Type B pancreatic cell (in vitro differentiated cells): ENCODE measurements around the gene TTBK1. TPM values are rescaled to one million over a fixed set of nuclear protein-coding genes. Genes with fewer than 3 reads are reported as not detected.

Source experiments
- DNase-seq: peaks from one replicate; pipeline ENCODE4 v3.0.0; 2021; ENCODE audit warnings: mixed read lengths; ENCODE audit not compliant: unreplicated experiment; ENCODE audit errors: extremely low spot score
- H3K27ac Mint-ChIP-seq: 2 replicates; pipeline ENCODE4 v1.8.0; 2021; ENCODE audit warnings: mild to moderate bottlenecking, mixed read lengths
- H3K27me3 Mint-ChIP-seq: 2 replicates; pipeline ENCODE4 v1.8.0; 2021; ENCODE audit warnings: mixed read lengths
- H3K36me3 Mint-ChIP-seq: 2 replicates; pipeline ENCODE4 v1.8.0; 2021; ENCODE audit warnings: mixed read lengths
- H3K4me1 Mint-ChIP-seq: one replicate; pipeline ENCODE4 v1.8.0; 2021; ENCODE audit warnings: mixed read lengths; ENCODE audit not compliant: unreplicated experiment
- H3K4me3 Mint-ChIP-seq: 2 replicates; pipeline ENCODE4 v1.8.0; 2021; ENCODE audit warnings: mild to moderate bottlenecking, mixed read lengths
- H3K9me3 Mint-ChIP-seq: 2 replicates; pipeline ENCODE4 v1.8.0; 2021; ENCODE audit warnings: mixed read lengths
- total RNA-seq: library from RNA; stranded (reverse); gene quantifications from 2 replicates; pipeline ENCODE4 v1.2.1, GENCODE V29; 2021; ENCODE audit warnings: low replicate concordance
- TF ChIP-seq, protein P1 (sequence below): fragments of 200-600 bp; sonication (generic); conservative IDR thresholded peaks from 2 replicates; pipeline ENCODE4 v1.5.0; 2021; ENCODE audit warnings: antibody characterized with exemption, mild to moderate bottlenecking

TTBK1 gene
- total RNA-seq, 1 donor from 2014 or later, result 1.7 TPM

DNA sequence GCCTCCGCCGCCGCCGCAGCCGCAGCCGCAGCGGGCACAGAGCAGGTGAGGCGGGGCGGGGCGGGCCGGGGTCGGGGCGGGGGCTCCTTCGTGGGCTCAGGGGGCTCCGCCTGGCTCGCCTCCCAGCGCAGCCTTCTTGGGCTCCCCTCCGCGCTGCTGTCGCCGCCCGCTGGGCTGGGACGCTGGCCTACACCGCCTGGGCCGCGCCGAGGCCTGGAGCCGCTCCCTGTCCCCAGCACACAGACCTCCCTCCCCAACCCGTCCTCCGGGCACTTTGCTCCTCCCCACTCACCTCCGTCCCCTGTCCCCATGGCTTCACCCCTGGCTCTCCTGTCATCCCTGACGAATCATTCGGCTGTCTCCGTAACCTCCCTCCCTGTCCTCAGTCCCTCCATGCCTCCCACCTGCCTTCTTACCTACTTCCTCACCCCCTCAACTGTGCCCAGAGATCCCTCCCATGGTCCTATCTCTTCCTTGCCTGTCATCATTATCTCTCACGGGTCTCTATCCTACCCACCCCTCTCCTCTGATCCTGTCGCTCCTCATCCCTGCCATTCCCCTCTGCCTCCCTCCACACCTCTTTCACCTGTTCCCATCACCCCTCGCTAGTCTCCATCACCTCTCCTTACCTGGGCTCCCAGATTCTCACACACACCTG is 512 bp downstream of the TTBK1 start:
- TF ChIP-seq, protein P1, sequence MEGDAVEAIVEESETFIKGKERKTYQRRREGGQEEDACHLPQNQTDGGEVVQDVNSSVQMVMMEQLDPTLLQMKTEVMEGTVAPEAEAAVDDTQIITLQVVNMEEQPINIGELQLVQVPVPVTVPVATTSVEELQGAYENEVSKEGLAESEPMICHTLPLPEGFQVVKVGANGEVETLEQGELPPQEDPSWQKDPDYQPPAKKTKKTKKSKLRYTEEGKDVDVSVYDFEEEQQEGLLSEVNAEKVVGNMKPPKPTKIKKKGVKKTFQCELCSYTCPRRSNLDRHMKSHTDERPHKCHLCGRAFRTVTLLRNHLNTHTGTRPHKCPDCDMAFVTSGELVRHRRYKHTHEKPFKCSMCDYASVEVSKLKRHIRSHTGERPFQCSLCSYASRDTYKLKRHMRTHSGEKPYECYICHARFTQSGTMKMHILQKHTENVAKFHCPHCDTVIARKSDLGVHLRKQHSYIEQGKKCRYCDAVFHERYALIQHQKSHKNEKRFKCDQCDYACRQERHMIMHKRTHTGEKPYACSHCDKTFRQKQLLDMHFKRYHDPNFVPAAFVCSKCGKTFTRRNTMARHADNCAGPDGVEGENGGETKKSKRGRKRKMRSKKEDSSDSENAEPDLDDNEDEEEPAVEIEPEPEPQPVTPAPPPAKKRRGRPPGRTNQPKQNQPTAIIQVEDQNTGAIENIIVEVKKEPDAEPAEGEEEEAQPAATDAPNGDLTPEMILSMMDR, result no peak
- H3K27me3 Mint-ChIP-seq, result peaks cover under 1% of the 10 kb centered on the region
- H3K4me3 Mint-ChIP-seq, result no peak overlapping the region
- no peak for DNase-seq
- H3K36me3 Mint-ChIP-seq, result no peaks in the 10 kb centered on the region
- peaks cover 11% of the 10 kb centered on the region for H3K4me1 Mint-ChIP-seq
- H3K9me3 Mint-ChIP-seq, result no peaks in the 10 kb centered on the region
- H3K27ac Mint-ChIP-seq, result no peak overlapping the region

GRCh38 chr6:43246301-43247113 is 3.2 kb downstream of the TTBK1 start:
- Mint-ChIP-seq H3K9me3 (no peaks in the 10 kb centered on the region), H3K27ac (peak overlapping the region; percentile 16), H3K36me3 (no peaks in the 10 kb centered on the region), H3K4me3 (no peak overlapping the region), H3K4me1 (peaks cover 21% of the 10 kb centered on the region), H3K27me3 (peaks cover 14% of the 10 kb centered on the region)
- TF ChIP-seq, protein P1, result no peak
- no peak for DNase-seq

GRCh38 chr6:43247114-43247999 is 4.1 kb downstream of the TTBK1 start:
- no peak overlapping the region for H3K4me3 Mint-ChIP-seq
- H3K27ac Mint-ChIP-seq, result peak overlapping the region; percentile 16
- TF ChIP-seq, protein P1, result no peak
- no peaks in the 10 kb centered on the region for H3K36me3 Mint-ChIP-seq
- no peaks in the 10 kb centered on the region for H3K9me3 Mint-ChIP-seq
- peaks cover 26% of the 10 kb centered on the region for H3K4me1 Mint-ChIP-seq
- DNase-seq, result peak; percentile 83
- peaks cover 20% of the 10 kb centered on the region for H3K27me3 Mint-ChIP-seq

GRCh38 chr6:43248101-43248500 is 4.8 kb downstream of the TTBK1 start:
- H3K27ac Mint-ChIP-seq, result no peak overlapping the region
- TF ChIP-seq, protein P1, result no peak
- H3K27me3 Mint-ChIP-seq, result peaks cover 24% of the 10 kb centered on the region
- peaks cover 26% of the 10 kb centered on the region for H3K4me1 Mint-ChIP-seq
- no peaks in the 10 kb centered on the region for H3K9me3 Mint-ChIP-seq
- no peak for DNase-seq
- H3K4me3 Mint-ChIP-seq, result no peak overlapping the region
- no peaks in the 10 kb centered on the region for H3K36me3 Mint-ChIP-seq

- Mint-ChIP-seq H3K36me3 (no peaks in the 10 kb centered on the region), H3K9me3 (no peaks in the 10 kb centered on the region), H3K4me1 (peaks cover 26% of the 10 kb centered on the region), H3K27ac (no peak overlapping the region), H3K4me3 (no peak overlapping the region), H3K27me3 (peaks cover 25% of the 10 kb centered on the region)
- no peak for DNase-seq
- TF ChIP-seq, protein P1, result no peak
Measured at GRCh38 chr6:43248791-43249190, 5.5 kb downstream of the TTBK1 start.
